ENCODE data around the gene HOTAIR.

HOTAIR gene

GRCh38 chr12:53974084-53975063, at the start of gene HOTAIR:
TSS of gene HOTAIR (minus strand) at chr12:53974954.
- DNase-seq (peak in 1 of 2 donors; percentile 50), ATAC-seq (peak; percentile 66)
- peak within 1 kb of the TSS; percentile 75 to 82 for H3K4me3 Mint-ChIP-seq
- no peaks in the 10 kb centered on the region for H3K9me3 Mint-ChIP-seq
- peak within 1 kb of the TSS; percentile 44 to 72 for H3K27ac Mint-ChIP-seq
- H3K27me3 Mint-ChIP-seq = peaks cover 98% of the 10 kb centered on the region
- peaks cover 33% of the 10 kb centered on the region for H3K4me1 Mint-ChIP-seq

DNA sequence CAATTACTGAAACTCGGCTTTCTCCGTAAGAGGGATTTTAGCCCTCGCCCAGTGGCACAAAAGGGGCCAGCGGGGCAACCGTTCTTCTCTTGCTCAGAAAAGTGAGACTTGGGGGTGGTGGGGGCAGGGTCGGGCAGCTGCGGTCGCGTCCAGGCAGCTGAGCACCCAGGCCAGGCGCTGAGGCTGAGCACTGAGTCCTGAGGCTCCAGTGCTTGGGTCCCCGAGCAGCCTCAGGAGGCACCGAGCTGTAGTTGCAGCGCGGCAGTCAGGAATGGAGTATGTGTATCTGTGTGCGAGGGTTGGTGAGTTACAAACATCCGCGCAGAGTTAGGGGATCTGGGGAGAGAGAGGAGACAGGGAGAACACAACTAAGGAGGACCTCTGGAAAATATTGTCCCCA, 49.4 kb upstream of the HOTAIR start:
- no peak for DNase-seq
- peaks cover 99% of the 10 kb centered on the region for H3K27me3 Mint-ChIP-seq

GRCh38 chr12:54022960-54023884, 48.5 kb upstream of the HOTAIR start:
- H3K27ac Mint-ChIP-seq = no peak overlapping the region
- peaks cover 39% of the 10 kb centered on the region for H3K4me1 Mint-ChIP-seq
- ATAC-seq (no peak), DNase-seq (no peak)
- peaks cover 95% of the 10 kb centered on the region for H3K27me3 Mint-ChIP-seq
- no peaks in the 10 kb centered on the region for H3K9me3 Mint-ChIP-seq
- no peak overlapping the region for H3K4me3 Mint-ChIP-seq

More for the DNA sequence above, 49.4 kb upstream of the HOTAIR start:
- Mint-ChIP-seq H3K4me1 (peaks cover 40% of the 10 kb centered on the region), H3K4me3 (no peak overlapping the region), H3K27ac (no peak overlapping the region), H3K9me3 (no peaks in the 10 kb centered on the region)
- no peak for ATAC-seq

DNA sequence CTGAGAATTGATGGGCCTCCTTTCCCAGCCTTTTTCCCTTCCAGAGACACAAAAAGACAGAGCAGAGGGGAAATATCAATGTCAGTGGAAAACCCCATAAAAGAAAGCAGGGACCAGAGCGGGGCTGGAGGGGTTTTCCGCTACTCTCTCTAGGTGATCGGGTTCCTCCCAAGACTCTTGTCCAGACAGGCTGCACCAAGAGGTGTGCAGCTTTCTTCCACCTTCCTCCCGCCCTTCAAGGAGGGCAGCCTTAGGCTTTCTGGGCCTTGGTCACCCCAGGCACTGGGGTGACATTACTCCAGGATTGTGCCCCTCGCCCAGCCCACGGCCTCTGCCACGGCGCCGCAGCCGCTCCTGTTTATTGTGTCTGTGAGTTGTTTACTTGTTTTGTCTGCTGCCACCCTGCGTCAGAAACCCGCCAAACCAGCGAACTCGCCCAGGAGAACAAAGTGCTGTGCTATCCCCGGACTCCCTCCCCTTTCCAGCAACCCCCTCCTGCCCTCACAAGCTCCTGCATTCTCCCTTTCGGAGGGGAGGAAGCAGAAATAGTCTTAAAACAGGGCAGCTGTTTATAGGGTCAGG, 46.8 kb upstream of the HOTAIR start:
- DNase-seq (no peak), ATAC-seq (no peak)
- no peak overlapping the region for H3K27ac Mint-ChIP-seq
- H3K4me3 Mint-ChIP-seq = peak overlapping the region in 1 of 2 donors; percentile 32
- H3K27me3 Mint-ChIP-seq = peaks cover 95% of the 10 kb centered on the region
- H3K9me3 Mint-ChIP-seq = no peaks in the 10 kb centered on the region
- H3K4me1 Mint-ChIP-seq = peaks cover 38% of the 10 kb centered on the region

DNA sequence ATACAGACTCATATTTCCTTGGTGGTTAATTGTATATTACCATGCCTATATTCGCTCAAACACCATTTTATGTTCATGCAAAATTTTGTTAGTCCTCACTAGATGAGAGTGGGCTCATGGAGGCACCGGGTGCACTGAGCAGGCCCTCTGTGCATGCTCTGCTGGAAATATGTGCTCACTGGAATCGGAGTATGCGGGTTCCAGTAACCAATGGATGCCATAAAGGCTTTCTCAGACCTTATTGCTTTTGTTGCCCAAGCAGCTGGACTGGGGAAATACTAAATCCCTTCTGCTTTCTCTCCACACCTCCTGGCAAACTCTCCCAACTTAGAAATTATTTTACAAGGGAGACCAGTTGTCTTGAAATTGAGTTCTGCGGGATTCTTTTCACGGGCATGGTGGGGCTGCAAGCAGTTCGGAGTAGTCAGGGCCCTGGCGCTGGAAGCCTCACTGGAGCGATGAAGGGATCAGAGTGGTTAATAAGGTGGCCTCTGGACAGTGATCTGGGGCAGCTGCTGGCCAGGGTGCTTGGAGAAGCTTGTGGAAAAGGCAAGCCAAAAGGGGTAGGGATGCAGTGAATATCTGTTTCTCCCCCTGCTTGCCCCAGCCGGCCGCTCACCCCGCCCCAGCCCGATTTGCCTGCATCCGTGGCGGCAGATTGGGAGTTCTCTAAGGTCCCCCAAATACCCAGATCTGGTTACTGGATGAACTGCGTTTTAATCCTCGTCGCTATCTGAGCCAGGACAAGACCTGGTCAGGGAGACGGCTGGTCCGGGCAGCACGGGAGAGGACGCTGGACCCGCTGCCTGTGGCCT, 46.0 kb upstream of the HOTAIR start:
- DNase-seq (peak in 1 of 2 donors; percentile 2), ATAC-seq (no peak)
- Mint-ChIP-seq H3K4me3 (no peak overlapping the region), H3K27ac (no peak overlapping the region), H3K9me3 (no peaks in the 10 kb centered on the region), H3K4me1 (peaks cover 33% of the 10 kb centered on the region), H3K27me3 (peaks cover 95% of the 10 kb centered on the region)

GRCh38 chr12:54019924-54020590, 45.3 kb upstream of the HOTAIR start:
- H3K27me3 Mint-ChIP-seq = peaks cover 95% of the 10 kb centered on the region
- peaks cover 35% of the 10 kb centered on the region for H3K4me1 Mint-ChIP-seq
- DNase-seq (peak in 1 of 2 donors; percentile 1), ATAC-seq (no peak)
- no peak overlapping the region for H3K27ac Mint-ChIP-seq
- peak overlapping the region in 1 of 2 donors; percentile 28 for H3K4me3 Mint-ChIP-seq
- H3K9me3 Mint-ChIP-seq = no peaks in the 10 kb centered on the region

DNA sequence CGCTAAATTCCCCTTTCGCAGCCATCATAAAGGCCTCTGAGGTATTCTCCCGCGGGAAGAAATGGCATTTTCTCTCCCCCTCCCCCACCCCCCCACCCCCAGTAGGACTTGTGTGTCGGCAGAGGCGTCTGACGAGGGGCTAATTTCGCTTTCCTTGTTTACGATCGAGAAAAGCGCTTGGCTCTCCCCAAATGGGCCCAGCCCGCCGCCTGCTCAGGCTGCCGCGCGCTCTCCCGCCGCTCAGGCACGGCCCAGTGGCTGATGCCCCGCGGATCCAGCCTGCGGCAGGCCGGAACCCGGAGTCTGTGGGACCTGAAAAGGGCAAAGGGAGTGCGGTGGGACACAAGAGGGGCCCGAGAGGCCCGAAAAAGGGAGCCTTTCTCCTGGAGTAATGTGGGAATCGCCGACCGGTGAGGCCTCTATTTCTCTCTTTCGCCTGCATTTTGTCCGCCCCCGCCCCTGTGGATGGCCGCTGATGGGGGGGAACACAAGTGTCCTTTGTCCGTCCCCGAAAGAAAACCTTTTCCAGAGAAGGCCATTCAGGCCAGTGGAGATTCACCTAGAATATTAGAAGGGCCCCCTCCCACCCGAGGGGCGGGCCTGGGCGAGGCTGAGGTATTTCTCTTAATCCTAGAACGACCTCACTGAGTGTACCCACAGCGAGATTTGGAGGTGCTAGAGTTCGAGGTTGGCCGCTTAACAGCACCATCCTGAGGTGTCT, 44.5 kb upstream of the HOTAIR start:
- Mint-ChIP-seq H3K27me3 (peaks cover 95% of the 10 kb centered on the region), H3K4me1 (peaks cover 43% of the 10 kb centered on the region), H3K9me3 (no peaks in the 10 kb centered on the region), H3K27ac (no peak overlapping the region), H3K4me3 (peak overlapping the region; percentile 5 to 35)
- ATAC-seq (no peak), DNase-seq (no peak)

GRCh38 chr12:54018468-54018984, 43.8 kb upstream of the HOTAIR start:
- H3K9me3 Mint-ChIP-seq = no peaks in the 10 kb centered on the region

DNA sequence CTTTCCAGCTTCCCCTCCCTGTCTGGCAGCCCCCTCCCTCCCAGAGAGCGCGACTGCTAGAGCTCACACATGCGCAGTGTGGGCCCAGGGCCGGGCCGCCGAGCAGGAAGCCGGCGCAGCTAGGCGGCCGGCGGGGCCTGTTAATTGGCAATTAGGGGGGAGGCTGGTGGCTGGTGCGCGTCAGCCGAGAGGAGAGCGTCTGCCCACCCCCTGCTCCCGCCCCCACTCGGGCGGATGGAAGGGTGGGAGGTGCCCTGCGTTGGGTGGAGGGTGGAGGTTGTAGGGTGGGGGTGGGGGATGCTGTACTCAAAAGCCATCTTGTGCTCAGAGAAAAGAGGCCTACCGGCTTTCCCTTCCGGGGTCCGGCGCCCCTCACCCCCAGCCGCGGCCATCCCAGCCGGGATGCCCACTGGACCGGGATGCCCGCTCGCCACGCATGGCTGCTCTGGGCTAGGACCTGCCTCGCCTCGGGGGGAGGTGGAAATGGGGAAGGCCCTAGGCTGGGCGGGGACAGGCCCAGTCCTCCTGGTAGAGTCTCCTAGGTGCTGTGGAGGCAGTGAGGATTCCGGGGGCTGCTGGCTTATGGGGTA, 43.2 kb upstream of the HOTAIR start:
- Mint-ChIP-seq H3K4me1 (peaks cover 46% of the 10 kb centered on the region), H3K4me3 (peak overlapping the region; percentile 82 to 94)

More at GRCh38 chr12:54018468-54018984, 43.8 kb upstream of the HOTAIR start:
- Mint-ChIP-seq H3K4me3 (peak overlapping the region; percentile 82 to 94), H3K27ac (peak overlapping the region; percentile 91 to 95), H3K4me1 (peaks cover 46% of the 10 kb centered on the region), H3K27me3 (peaks cover 95% of the 10 kb centered on the region)
- ATAC-seq = no peak
- no peak for DNase-seq

DNA sequence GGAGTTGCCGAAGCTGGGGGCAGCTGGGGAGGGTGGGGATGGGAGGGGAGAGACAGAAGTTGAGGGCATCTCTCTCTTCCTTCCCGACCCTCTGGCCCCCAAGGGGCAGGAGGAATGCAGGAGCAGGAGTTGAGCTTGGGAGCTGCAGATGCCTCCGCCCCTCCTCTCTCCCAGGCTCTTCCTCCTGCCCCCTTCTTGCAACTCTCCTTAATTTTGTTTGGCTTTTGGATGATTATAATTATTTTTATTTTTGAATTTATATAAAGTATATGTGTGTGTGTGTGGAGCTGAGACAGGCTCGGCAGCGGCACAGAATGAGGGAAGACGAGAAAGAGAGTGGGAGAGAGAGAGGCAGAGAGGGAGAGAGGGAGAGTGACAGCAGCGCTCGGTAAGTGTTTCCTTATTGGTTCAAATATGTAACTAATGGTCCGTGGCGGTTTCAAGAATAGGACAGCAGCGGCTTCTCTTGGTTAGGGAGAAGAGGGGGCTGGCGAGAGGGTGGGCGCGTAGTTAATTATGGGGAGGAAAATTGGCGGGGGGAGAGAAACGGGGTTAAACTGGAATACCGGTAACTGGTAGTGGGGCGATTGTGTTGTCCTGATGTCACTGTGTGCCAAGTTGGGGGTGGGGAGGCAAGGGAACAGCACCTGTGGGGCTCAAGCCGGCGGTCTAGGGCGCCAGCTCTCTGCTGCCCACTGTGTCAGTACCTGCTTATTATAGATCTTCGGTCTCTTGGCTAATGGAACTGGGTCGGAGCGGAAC, 42.5 kb upstream of the HOTAIR start:
- DNase-seq (no peak), ATAC-seq (peak; percentile 66)
- peaks cover 46% of the 10 kb centered on the region for H3K4me1 Mint-ChIP-seq
- H3K27ac Mint-ChIP-seq = peak overlapping the region in 1 of 2 donors; percentile 95
- no peaks in the 10 kb centered on the region for H3K9me3 Mint-ChIP-seq
- peak overlapping the region; percentile 82 to 94 for H3K4me3 Mint-ChIP-seq
- peaks cover 95% of the 10 kb centered on the region for H3K27me3 Mint-ChIP-seq

More for the DNA sequence above, 43.2 kb upstream of the HOTAIR start:
- peaks cover 95% of the 10 kb centered on the region for H3K27me3 Mint-ChIP-seq
- ATAC-seq (peak; percentile 91), DNase-seq (peak; percentile 80 to 85)
- no peaks in the 10 kb centered on the region for H3K9me3 Mint-ChIP-seq
- H3K27ac Mint-ChIP-seq = peak overlapping the region; percentile 91 to 95

DNA sequence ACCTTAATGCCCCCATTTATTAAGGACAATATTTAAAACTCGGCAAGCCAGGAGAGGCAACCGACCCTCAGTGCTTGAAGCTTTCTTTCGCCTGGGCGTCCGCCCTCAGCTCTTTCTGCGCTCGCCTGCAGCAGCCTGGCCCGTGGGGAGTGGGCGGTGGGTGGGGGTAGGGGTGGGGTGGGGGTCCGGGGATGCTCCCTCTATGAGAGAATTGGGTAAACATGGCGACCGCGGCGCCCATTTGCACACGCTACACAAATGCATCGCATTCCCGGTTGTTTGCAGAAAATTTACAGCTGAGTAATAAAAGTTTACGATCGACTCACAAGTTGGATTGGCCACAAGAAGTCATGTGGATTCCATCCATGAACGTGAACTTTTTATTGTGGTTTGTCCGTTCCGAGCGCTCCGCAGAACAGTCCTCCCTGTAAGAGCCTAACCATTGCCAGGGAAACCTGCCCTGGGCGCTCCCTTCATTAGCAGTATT, 41.8 kb upstream of the HOTAIR start:
- ATAC-seq (no peak), DNase-seq (no peak)
- Mint-ChIP-seq H3K4me1 (peaks cover 46% of the 10 kb centered on the region), H3K27ac (no peak overlapping the region), H3K9me3 (no peaks in the 10 kb centered on the region), H3K4me3 (peak overlapping the region; percentile 24 to 26), H3K27me3 (peaks cover 95% of the 10 kb centered on the region)

DNA sequence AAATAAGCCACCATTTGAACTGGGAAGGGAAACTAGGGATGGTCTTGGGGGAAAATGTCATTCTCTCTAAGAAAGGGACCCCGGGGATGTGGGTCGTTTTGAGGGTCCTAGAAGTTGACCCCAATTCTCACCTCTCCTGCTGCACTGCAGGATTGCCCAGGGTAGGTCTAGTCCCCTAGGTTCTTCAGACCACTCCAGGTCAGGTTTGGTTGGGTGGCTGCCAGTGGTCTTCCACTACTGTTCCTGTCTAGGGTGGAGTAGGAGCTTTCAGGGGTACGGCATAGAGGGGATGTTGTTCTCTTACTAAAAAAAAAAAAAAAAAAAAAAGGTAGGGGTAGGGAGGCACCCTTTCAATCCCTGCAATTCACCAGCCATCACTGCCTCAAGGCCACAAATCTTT, 41.3 kb upstream of the HOTAIR start:
- peaks cover 46% of the 10 kb centered on the region for H3K4me1 Mint-ChIP-seq
- H3K9me3 Mint-ChIP-seq = no peaks in the 10 kb centered on the region
- ATAC-seq (no peak), DNase-seq (no peak)
- peaks cover 95% of the 10 kb centered on the region for H3K27me3 Mint-ChIP-seq
- no peak overlapping the region for H3K27ac Mint-ChIP-seq
- no peak overlapping the region for H3K4me3 Mint-ChIP-seq
